ENCODE data around the gene BCL2A1. TPM values are rescaled to one million over a fixed set of nuclear protein-coding genes. Genes with fewer than 3 reads are reported as not detected.

Gene BCL2A1
- total and polyA plus RNA-seq, 10 of the 15 experiments (the other 5 are each of a cell fraction or from before 2014, with no cell fraction given) = 181 to 570 (median 321) TPM

DNA sequence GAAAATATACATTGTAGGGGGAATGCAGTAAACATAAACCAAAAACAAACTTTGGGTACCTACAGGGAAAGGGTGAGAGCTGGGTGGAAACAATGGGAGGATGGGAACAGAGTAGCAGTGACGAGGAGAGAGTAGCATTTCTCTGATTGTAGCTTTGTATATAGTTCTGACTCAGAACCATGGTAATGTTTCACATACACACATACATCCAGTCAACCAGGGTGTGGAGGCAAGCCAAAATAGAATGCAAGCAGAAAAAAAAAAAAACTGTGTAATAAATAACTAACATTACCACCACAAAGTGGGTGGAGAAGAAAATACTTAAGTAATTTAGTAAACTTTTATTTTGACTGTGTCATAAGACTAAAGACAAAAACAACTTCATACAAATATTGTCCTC lies 27.2 kb downstream of the BCL2A1 start:
- H3K4me2 ChIP-seq (ENCODE audit: control insufficient read depth, insufficient read depth) = peak overlapping the region; percentile 40; the same call in 1 of the 2 replicates
- H3K4me1 ChIP-seq (ENCODE audit: control insufficient read depth, insufficient read depth, low read length) = peaks cover 16% of the 10 kb centered on the region
- BruUV-seq (replicated peaks) = no TSS peak
- ChIA-PET SMC1A (ENCODE audit: uncharacterized antibody, unreplicated experiment) (interaction anchor here (0.7 to 7.2 kb wide), 8 partner anchors 8 to 91 kb away, joined by 3 to 115 read pairs (median 5); partner anchors contain the start of gene BCL2A1), POLR2A (interaction anchor here (0.7 to 1.5 kb wide), 4 partner anchors 14 to 34 kb away, joined by 3 to 6 read pairs (median 4); no protein-coding TSS in a partner anchor), RAD21 (ENCODE audit: unreplicated experiment) (interaction anchor here (0.7 to 1.5 kb wide), 5 partner anchors 22 to 89 kb away, joined by 3 to 10 read pairs (median 3); no protein-coding TSS in a partner anchor), CTCF (interaction anchor here (0.8 kb wide), 1 partner anchor 27 kb away, joined by 3 read pairs; the partner anchor contains the start of gene BCL2A1)
- DNase-seq (ENCODE audit: low read depth, low spot score) (no peak), ATAC-seq (peak; percentile 84), FAIRE-seq (no peak)
- no peaks in the 10 kb centered on the region for H3K27me3 ChIP-seq (replicated peaks in 1 of 2; ENCODE audit: control insufficient read depth in 2 of 2, insufficient read depth in 2 of 2, low read length in 1 of 2)
- no peak overlapping the region for H3K9ac ChIP-seq (ENCODE audit: control insufficient read depth, insufficient read depth, low read length)
- no peak overlapping the region for H3K27ac ChIP-seq (ENCODE audit: control insufficient read depth, insufficient read depth)
- 0% methylated on average over 1 of the region's 1 CpG for WGBS (ENCODE audit: insufficient coverage, insufficient replicate concordance, low lambda C conversion rate, missing lambda C conversion rate)
- no peaks in the 10 kb centered on the region for H4K20me1 ChIP-seq (ENCODE audit: control insufficient read depth, insufficient read depth)
- H3K4me3 ChIP-seq = no peak overlapping the region
- no peaks in the 10 kb centered on the region; the same call in 2 of the 3 replicates for H3K9me3 ChIP-seq (replicated peaks; ENCODE audit: control insufficient read depth, insufficient read depth, low read length)
- H3K79me2 ChIP-seq (ENCODE audit: control insufficient read depth, insufficient read depth, low read length) = no peaks in the 10 kb centered on the region
- no peak overlapping the region for H2AFZ ChIP-seq (ENCODE audit: control insufficient read depth, low read depth, low read length)
- no peaks in the 10 kb centered on the region for H3K36me3 ChIP-seq (ENCODE audit: control insufficient read depth in 2 of 2, insufficient read depth in 2 of 2, low read length in 1 of 2)
- intact Hi-C loops (cut with micrococcal nuclease; ENCODE audit: unreplicated experiment) = no loop called here
- in situ Hi-C loops (cut with MboI) = no loop called here
- peak; percentile 50 to 59; a peak in 2 of 4 replicates for TF ChIP-seq IKZF2 (IDR thresholded peaks at IDR 0.05)
- peak; percentile 67 for TF ChIP-seq RUNX3 (IDR thresholded peaks at IDR 0.05; ENCODE audit: low read length)
- TF ChIP-seq, protein P1, sequence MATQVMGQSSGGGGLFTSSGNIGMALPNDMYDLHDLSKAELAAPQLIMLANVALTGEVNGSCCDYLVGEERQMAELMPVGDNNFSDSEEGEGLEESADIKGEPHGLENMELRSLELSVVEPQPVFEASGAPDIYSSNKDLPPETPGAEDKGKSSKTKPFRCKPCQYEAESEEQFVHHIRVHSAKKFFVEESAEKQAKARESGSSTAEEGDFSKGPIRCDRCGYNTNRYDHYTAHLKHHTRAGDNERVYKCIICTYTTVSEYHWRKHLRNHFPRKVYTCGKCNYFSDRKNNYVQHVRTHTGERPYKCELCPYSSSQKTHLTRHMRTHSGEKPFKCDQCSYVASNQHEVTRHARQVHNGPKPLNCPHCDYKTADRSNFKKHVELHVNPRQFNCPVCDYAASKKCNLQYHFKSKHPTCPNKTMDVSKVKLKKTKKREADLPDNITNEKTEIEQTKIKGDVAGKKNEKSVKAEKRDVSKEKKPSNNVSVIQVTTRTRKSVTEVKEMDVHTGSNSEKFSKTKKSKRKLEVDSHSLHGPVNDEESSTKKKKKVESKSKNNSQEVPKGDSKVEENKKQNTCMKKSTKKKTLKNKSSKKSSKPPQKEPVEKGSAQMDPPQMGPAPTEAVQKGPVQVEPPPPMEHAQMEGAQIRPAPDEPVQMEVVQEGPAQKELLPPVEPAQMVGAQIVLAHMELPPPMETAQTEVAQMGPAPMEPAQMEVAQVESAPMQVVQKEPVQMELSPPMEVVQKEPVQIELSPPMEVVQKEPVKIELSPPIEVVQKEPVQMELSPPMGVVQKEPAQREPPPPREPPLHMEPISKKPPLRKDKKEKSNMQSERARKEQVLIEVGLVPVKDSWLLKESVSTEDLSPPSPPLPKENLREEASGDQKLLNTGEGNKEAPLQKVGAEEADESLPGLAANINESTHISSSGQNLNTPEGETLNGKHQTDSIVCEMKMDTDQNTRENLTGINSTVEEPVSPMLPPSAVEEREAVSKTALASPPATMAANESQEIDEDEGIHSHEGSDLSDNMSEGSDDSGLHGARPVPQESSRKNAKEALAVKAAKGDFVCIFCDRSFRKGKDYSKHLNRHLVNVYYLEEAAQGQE (IDR thresholded peaks at IDR 0.05; ENCODE audit: low read depth, low read length) = no peak
- TF ChIP-seq DPF2 (IDR thresholded peaks at IDR 0.05) = no peak
- peak; percentile 92 for TF ChIP-seq ZNF384 (IDR thresholded peaks at IDR 0.05; ENCODE audit: borderline replicate concordance, low read depth, low read length)
- TF ChIP-seq, protein P2, sequence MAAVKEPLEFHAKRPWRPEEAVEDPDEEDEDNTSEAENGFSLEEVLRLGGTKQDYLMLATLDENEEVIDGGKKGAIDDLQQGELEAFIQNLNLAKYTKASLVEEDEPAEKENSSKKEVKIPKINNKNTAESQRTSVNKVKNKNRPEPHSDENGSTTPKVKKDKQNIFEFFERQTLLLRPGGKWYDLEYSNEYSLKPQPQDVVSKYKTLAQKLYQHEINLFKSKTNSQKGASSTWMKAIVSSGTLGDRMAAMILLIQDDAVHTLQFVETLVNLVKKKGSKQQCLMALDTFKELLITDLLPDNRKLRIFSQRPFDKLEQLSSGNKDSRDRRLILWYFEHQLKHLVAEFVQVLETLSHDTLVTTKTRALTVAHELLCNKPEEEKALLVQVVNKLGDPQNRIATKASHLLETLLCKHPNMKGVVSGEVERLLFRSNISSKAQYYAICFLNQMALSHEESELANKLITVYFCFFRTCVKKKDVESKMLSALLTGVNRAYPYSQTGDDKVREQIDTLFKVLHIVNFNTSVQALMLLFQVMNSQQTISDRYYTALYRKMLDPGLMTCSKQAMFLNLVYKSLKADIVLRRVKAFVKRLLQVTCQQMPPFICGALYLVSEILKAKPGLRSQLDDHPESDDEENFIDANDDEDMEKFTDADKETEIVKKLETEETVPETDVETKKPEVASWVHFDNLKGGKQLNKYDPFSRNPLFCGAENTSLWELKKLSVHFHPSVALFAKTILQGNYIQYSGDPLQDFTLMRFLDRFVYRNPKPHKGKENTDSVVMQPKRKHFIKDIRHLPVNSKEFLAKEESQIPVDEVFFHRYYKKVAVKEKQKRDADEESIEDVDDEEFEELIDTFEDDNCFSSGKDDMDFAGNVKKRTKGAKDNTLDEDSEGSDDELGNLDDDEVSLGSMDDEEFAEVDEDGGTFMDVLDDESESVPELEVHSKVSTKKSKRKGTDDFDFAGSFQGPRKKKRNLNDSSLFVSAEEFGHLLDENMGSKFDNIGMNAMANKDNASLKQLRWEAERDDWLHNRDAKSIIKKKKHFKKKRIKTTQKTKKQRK (IDR thresholded peaks at IDR 0.05; ENCODE audit: low read depth, low read length) = no peak
- TF ChIP-seq, protein P3, sequence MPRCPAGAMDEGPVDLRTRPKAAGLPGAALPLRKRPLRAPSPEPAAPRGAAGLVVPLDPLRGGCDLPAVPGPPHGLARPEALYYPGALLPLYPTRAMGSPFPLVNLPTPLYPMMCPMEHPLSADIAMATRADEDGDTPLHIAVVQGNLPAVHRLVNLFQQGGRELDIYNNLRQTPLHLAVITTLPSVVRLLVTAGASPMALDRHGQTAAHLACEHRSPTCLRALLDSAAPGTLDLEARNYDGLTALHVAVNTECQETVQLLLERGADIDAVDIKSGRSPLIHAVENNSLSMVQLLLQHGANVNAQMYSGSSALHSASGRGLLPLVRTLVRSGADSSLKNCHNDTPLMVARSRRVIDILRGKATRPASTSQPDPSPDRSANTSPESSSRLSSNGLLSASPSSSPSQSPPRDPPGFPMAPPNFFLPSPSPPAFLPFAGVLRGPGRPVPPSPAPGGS (IDR thresholded peaks at IDR 0.05; ENCODE audit: borderline replicate concordance, insufficient read depth, low read depth, low read length, poor library complexity, severe bottlenecking) = peak; percentile 57
- TF ChIP-seq ATF7 (IDR thresholded peaks at IDR 0.05; ENCODE audit: low read depth) = peak; percentile 71; the same call in 1 of the 2 replicates
- TF ChIP-seq RAD51 (IDR thresholded peaks at IDR 0.05) = peak; percentile 26; the same call in 1 of the 2 replicates
- TF ChIP-seq TCF3 (IDR thresholded peaks at IDR 0.05; ENCODE audit: borderline replicate concordance, insufficient read depth, low read depth, low read length) = no peak
- peak; percentile 79 for TF ChIP-seq MTA2 (IDR thresholded peaks at IDR 0.05; ENCODE audit: low read depth)
- peak; percentile 56 for TF ChIP-seq CREM (IDR thresholded peaks at IDR 0.05; ENCODE audit: low read depth)
- no peak for TF ChIP-seq HDAC2 (IDR thresholded peaks at IDR 0.05)
- peak; percentile 52 for TF ChIP-seq JUNB (IDR thresholded peaks at IDR 0.05)
- 0 out of 2 replicates have a peak, but pooled peaks have one; percentile 18 for TF ChIP-seq CREB1 (IDR thresholded peaks at IDR 0.05; ENCODE audit: low read depth)
- no peak for TF ChIP-seq FOS (IDR thresholded peaks at IDR 0.05; ENCODE audit: borderline replicate concordance, extremely low read depth, insufficient read length)

All from GM12878 (cell line).